SU-DHL-6 (cell line): ENCODE measurements around the gene SLC38A3.

ENCODE experiments used
- EZH2phosphoT487 ChIP-seq: fragments of 200-600 bp; sonication (generic), shearing (Covaris generic); conservative IDR thresholded peaks from 2 replicates; pipeline ENCODE4 v1.6.1; 2018; ENCODE audit warnings: mild to moderate bottlenecking, antibody characterized with exemption, low read length, moderate library complexity, mixed read lengths
- TF ChIP-seq, protein P1 (sequence below): fragments of 200-600 bp; sonication (generic); IDR thresholded peaks from one replicate; pipeline ENCODE4 v1.5.1; 2017; ENCODE audit warnings: antibody characterized with exemption, mild to moderate bottlenecking, low read length, moderate library complexity; ENCODE audit not compliant: insufficient read depth, poor library complexity, severe bottlenecking

DNA sequence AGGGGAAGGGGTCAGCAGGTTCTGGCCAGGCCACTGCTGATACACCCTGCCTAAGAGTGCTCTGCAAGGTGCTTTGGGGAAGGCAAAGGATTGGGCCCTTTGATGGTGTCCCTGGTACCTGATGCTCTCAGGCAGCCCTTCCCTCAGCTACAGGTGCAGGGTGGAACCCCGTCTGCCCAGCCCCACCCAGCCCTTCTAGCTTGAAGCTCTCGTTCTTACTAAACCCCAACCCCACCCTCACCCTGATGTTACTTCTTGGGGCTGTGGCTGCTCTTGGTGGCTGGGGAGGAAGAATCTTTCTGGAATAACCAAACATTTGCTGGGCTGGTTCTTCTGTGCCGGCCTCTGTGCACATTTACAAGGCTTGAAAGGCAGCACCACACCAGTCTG lies 37.3 kb downstream of the SLC38A3 start:
- TF ChIP-seq, protein P1, sequence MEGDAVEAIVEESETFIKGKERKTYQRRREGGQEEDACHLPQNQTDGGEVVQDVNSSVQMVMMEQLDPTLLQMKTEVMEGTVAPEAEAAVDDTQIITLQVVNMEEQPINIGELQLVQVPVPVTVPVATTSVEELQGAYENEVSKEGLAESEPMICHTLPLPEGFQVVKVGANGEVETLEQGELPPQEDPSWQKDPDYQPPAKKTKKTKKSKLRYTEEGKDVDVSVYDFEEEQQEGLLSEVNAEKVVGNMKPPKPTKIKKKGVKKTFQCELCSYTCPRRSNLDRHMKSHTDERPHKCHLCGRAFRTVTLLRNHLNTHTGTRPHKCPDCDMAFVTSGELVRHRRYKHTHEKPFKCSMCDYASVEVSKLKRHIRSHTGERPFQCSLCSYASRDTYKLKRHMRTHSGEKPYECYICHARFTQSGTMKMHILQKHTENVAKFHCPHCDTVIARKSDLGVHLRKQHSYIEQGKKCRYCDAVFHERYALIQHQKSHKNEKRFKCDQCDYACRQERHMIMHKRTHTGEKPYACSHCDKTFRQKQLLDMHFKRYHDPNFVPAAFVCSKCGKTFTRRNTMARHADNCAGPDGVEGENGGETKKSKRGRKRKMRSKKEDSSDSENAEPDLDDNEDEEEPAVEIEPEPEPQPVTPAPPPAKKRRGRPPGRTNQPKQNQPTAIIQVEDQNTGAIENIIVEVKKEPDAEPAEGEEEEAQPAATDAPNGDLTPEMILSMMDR, result no peak
- no peak for TF ChIP-seq EZH2phosphoT487
